Occipital lobe (tissue), 3 donors: ENCODE results near the gene NAT16. TPM values are rescaled to one million over a fixed set of nuclear protein-coding genes. Genes with fewer than 3 reads are reported as not detected.
"Not testable (repeated sequence)": the region's sequence is repeated elsewhere in the genome, so short reads cannot be mapped to it uniquely, and the experiment has no call there.

ENCODE experiments used
- DNase-seq: peaks from one replicate; lab custom pipeline; 2025; lab: John Stamatoyannopoulos, UW
- small RNA-seq: library from RNA; depleted of rRNA; stranded (forward); fragments of <200 nt; gene quantifications from one replicate; pipeline ENCODE3, GENCODE V24; 2014
- total RNA-seq: library from RNA; depleted of rRNA; stranded (reverse); fragments of >200 nt; gene quantifications from one replicate; pipeline ENCODE4 v1.2.3, GENCODE V29; 2014

Gene NAT16
- total RNA-seq, 1 donor from 2014 or later = 1.2 TPM

- DNase-seq = no peak
Observed at GRCh38 chr7:101127460-101128039, 52.5 kb downstream of the NAT16 start.

DNA sequence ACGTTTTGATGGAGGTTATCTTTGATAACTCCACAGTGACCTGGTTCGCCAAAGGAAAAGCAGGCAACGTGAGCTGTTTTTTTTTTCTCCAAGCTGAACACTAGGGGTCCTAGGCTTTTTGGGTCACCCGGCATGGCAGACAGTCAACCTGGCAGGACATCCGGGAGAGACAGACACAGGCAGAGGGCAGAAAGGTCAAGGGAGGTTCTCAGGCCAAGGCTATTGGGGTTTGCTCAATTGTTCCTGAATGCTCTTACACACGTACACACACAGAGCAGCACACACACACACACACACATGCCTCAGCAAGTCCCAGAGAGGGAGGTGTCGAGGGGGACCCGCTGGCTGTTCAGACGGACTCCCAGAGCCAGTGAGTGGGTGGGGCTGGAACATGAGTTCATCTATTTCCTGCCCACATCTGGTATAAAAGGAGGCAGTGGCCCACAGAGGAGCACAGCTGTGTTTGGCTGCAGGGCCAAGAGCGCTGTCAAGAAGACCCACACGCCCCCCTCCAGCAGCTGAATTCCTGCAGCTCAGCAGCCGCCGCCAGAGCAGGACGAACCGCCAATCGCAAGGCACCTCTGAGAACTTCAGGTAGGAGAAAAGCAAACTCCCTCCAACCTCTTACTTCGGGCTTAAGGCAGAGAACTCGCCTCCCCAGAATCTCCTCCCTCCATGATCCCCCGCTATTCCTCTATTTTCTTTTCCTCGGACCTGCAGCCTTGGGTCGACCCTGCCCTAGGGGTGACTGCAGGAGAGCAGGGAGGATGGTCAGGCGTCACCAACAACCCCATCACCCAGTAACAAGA lies 53.2 kb downstream of the NAT16 start, which contains the start of gene SERPINE1:
Gene SERPINE1 (plus strand): TSS at position 454 of the 809 bp plus-strand sequence. CDS start 1,290 bp downstream, outside the sequence.
- peak; percentile 17 for DNase-seq

DNA sequence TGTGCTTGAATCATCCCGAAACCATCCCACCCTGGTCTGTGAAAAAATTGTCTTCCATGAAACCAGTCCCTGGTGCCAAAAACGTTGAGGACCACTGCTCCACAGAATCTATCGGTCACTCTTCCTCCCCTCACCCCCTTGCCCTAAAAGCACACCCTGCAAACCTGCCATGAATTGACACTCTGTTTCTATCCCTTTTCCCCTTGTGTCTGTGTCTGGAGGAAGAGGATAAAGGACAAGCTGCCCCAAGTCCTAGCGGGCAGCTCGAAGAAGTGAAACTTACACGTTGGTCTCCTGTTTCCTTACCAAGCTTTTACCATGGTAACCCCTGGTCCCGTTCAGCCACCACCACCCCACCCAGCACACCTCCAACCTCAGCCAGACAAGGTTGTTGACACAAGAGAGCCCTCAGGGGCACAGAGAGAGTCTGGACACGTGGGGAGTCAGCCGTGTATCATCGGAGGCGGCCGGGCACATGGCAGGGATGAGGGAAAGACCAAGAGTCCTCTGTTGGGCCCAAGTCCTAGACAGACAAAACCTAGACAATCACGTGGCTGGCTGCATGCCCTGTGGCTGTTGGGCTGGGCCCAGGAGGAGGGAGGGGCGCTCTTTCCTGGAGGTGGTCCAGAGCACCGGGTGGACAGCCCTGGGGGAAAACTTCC lies 54.0 kb downstream of the NAT16 start:
- DNase-seq = no peak

- DNase-seq = no peak
Observed at GRCh38 chr7:101124376-101125056, 55.6 kb downstream of the NAT16 start.

GRCh38 chr7:101123703-101124068 lies 56.4 kb downstream of the NAT16 start:
- DNase-seq = no peak

DNA sequence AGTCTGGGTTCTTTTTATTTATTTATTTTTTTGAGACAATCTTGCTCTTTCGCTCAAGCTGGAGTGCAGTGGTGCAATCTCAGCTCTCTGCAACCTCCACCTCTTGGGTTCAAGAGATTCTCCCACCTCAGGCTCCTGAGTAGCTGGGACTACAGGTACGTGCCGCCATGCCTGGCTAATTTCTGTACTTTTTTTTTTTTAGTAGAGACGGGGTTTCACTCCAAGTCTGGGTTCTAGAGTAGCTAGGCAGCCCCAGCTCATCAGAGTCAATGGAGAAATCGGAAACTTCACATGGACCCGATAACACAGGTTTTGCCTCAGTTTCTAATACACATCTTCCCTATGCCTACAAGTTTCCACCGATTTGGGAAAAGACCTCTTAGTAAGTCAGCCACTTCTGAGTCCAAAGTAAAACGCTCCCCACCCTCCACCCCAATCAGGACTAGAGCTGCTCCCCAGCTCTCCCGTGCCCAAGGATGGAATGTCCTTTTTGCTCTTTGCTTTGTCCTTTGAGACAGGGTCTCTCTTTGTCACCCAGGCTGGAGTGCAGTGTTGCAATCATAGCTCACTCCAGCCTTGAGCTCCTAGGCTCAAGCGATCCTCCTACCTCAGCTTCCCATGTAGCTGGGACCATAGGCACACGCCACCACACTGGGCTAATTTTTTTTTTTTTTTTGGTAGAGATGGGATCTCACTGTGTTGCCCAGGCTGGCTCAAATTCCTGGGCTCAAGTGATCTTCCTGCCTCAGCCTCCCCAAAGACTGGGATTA lies 57.0 kb downstream of the NAT16 start:
- DNase-seq = no peak

GRCh38 chr7:101121991-101122932 lies 57.8 kb downstream of the NAT16 start:
- peak; percentile 33 for DNase-seq

GRCh38 chr7:101121631-101121990 lies 58.5 kb downstream of the NAT16 start:
- not testable (repeated sequence) for DNase-seq

Small RNAs within 50 kb of the gene (small RNA-seq; reads per million reads assigned to genes)
- not detected for gene MIR4653

Other genes with a start within 250 kb of the NAT16 start
- gene MUC3A, start 230.8 kb downstream of the NAT16 start, total RNA-seq = 0.47 TPM
- not detected for gene MUC12, start 210.7 kb downstream of the NAT16 start, total RNA-seq
- not detected for gene MUC17, start 160.2 kb downstream of the NAT16 start, total RNA-seq
- 1.1 TPM for gene TRIM56, start 94.8 kb downstream of the NAT16 start, total RNA-seq
- gene SERPINE1, start 53.2 kb downstream of the NAT16 start, total RNA-seq = 0.78 TPM
- gene AP1S1, start 25.8 kb downstream of the NAT16 start, total RNA-seq = 93.4 TPM
- 9.7 TPM for gene VGF, start 14.7 kb downstream of the NAT16 start, total RNA-seq
- not detected for gene MOGAT3, start 20.7 kb upstream of the NAT16 start, total RNA-seq
- 10.5 TPM for gene PLOD3, start 37.3 kb upstream of the NAT16 start, total RNA-seq
- 35.7 TPM for gene ZNHIT1, start 37.9 kb upstream of the NAT16 start, total RNA-seq
- 6.4 TPM for gene CLDN15, start 57.5 kb upstream of the NAT16 start, total RNA-seq
- 59.9 TPM for gene FIS1, start 64.8 kb upstream of the NAT16 start, total RNA-seq
- gene IFT22, start 141.5 kb upstream of the NAT16 start, total RNA-seq = 32.9 TPM
- gene COL26A1, start 182.6 kb upstream of the NAT16 start, total RNA-seq = 3.4 TPM